WI38 (cell line): ENCODE measurements around the gene CDCA4.

Experiments used
- H3K4me3 ChIP-seq: 2 replicates; pipeline ENCODE4 v1.5.1; 2011; ENCODE audit warnings: low read depth, mild to moderate bottlenecking, control low read depth, low read length
- CTCF ChIP-seq: IDR thresholded peaks from 2 replicates; pipeline ENCODE4 v1.5.1; 2012; ENCODE audit warnings: low read depth, mild to moderate bottlenecking, control low read depth, low read length

CDCA4 gene

GRCh38 chr14:104968541-104969401 lies 52.1 kb downstream of the CDCA4 start:
- TF ChIP-seq CTCF, result no peak
- H3K4me3 ChIP-seq, result peak overlapping the region; percentile 12

- H3K4me3 ChIP-seq, result peak overlapping the region; percentile 35
Measured at GRCh38 chr14:104968153-104968527, 52.7 kb downstream of the CDCA4 start.

GRCh38 chr14:104967386-104968152 lies 53.3 kb downstream of the CDCA4 start:
- TF ChIP-seq CTCF, result no peak
- H3K4me3 ChIP-seq, result peak overlapping the region; percentile 35

More at GRCh38 chr14:104968153-104968527, 52.7 kb downstream of the CDCA4 start:
- no peak for TF ChIP-seq CTCF

GRCh38 chr14:104966981-104967385 lies 53.9 kb downstream of the CDCA4 start:
- H3K4me3 ChIP-seq, result no peak overlapping the region
- TF ChIP-seq CTCF, result no peak

- no peak overlapping the region for H3K4me3 ChIP-seq
- no peak for TF ChIP-seq CTCF
Measured at GRCh38 chr14:104966261-104966865, 54.5 kb downstream of the CDCA4 start.

- H3K4me3 ChIP-seq, result no peak overlapping the region
- no peak for TF ChIP-seq CTCF
Measured at GRCh38 chr14:104965561-104966231, 55.2 kb downstream of the CDCA4 start.
